HG03039 (cell line): Measurements from ENCODE around the gene CGREF1.
"Not testable (repeated sequence)": the region's sequence is repeated elsewhere in the genome, so short reads cannot be mapped to it uniquely, and the experiment has no call there.

Experiments
- ATAC-seq: cut with Tn5 transposase; IDR thresholded peaks from one replicate; pipeline ENCODE4 v1.9.1; 2021; ENCODE audit warnings: mild to moderate bottlenecking, moderate library complexity; ENCODE audit not compliant: unreplicated experiment

Gene CGREF1

GRCh38 chr2:27076323-27076722, 42.6 kb downstream of the CGREF1 start:
- no peak for ATAC-seq

- ATAC-seq = not testable (repeated sequence)
Measured at GRCh38 chr2:27075566-27075871, 43.4 kb downstream of the CGREF1 start.

- ATAC-seq = no peak
Measured at GRCh38 chr2:27074738-27075565, 44.0 kb downstream of the CGREF1 start.

- no peak for ATAC-seq
Measured at GRCh38 chr2:27073782-27074181, 45.1 kb downstream of the CGREF1 start.

GRCh38 chr2:27072920-27073319, 46.0 kb downstream of the CGREF1 start:
- no peak for ATAC-seq

- ATAC-seq = peak; percentile 23
Measured at GRCh38 chr2:27071990-27072830, 46.7 kb downstream of the CGREF1 start.

GRCh38 chr2:27071277-27071989, 47.5 kb downstream of the CGREF1 start, which contains the start of gene OST4:
TSS of gene OST4 (minus strand) at chr2:27071654.
- peak; percentile 75 for ATAC-seq

- ATAC-seq = no peak
Measured at GRCh38 chr2:27070653-27071276, 48.2 kb downstream of the CGREF1 start.

- ATAC-seq = no peak
Measured at GRCh38 chr2:27069961-27070618, 48.8 kb downstream of the CGREF1 start.

GRCh38 chr2:27069436-27069835, 49.5 kb downstream of the CGREF1 start:
- no peak for ATAC-seq

- no peak for ATAC-seq
Measured at GRCh38 chr2:27067385-27067784, 51.5 kb downstream of the CGREF1 start.

GRCh38 chr2:27065128-27065527, 53.8 kb downstream of the CGREF1 start:
- no peak for ATAC-seq

- no peak for ATAC-seq
Measured at GRCh38 chr2:27060323-27060722, 58.6 kb downstream of the CGREF1 start.

- no peak for ATAC-seq
Measured at GRCh38 chr2:27059141-27059820, 59.6 kb downstream of the CGREF1 start.

- ATAC-seq = no peak
Measured at GRCh38 chr2:27058210-27058609, 60.7 kb downstream of the CGREF1 start.

- ATAC-seq = no peak
Measured at GRCh38 chr2:27057184-27057583, 61.7 kb downstream of the CGREF1 start.

- ATAC-seq = no peak
Measured at GRCh38 chr2:27054721-27055120, 64.2 kb downstream of the CGREF1 start.

- ATAC-seq = no peak
Measured at GRCh38 chr2:27053776-27054175, 65.2 kb downstream of the CGREF1 start.

GRCh38 chr2:27053321-27053720, 65.6 kb downstream of the CGREF1 start:
- ATAC-seq = no peak
